ENCODE results near the gene ABO. TPM values are rescaled to one million over a fixed set of nuclear protein-coding genes. Genes with fewer than 3 reads are reported as not detected.
A peak's percentile ranks its signal among the peaks of the same experiment; 100 is the strongest.
"Not testable (repeated sequence)": the region's sequence is repeated elsewhere in the genome, so short reads cannot be mapped to it uniquely, and the experiment has no call there.

Gene ABO
- total and polyA plus RNA-seq, 7 donors, result 0.03 to 0.86 (median 0.51) TPM

GRCh38 chr9:133237035-133237731 lies 37.8 kb downstream of the ABO start:
- ATAC-seq (peak in 2 of 4 donors; percentile 19 to 50), DNase-seq (no peak)
- 17 to 19% (median 17%) methylated on average over 17 of the region's 17 CpGs for WGBS, 3 donors
- TF ChIP-seq, protein P1, sequence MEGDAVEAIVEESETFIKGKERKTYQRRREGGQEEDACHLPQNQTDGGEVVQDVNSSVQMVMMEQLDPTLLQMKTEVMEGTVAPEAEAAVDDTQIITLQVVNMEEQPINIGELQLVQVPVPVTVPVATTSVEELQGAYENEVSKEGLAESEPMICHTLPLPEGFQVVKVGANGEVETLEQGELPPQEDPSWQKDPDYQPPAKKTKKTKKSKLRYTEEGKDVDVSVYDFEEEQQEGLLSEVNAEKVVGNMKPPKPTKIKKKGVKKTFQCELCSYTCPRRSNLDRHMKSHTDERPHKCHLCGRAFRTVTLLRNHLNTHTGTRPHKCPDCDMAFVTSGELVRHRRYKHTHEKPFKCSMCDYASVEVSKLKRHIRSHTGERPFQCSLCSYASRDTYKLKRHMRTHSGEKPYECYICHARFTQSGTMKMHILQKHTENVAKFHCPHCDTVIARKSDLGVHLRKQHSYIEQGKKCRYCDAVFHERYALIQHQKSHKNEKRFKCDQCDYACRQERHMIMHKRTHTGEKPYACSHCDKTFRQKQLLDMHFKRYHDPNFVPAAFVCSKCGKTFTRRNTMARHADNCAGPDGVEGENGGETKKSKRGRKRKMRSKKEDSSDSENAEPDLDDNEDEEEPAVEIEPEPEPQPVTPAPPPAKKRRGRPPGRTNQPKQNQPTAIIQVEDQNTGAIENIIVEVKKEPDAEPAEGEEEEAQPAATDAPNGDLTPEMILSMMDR (IDR thresholded peaks at IDR 0.05), result no peak
- intact Hi-C loops (cut with DNase I), result no loop called here
- no peaks in the 10 kb centered on the region for H3K9me3 ChIP-seq
- H3K27ac ChIP-seq, result peak overlapping the region; percentile 65
- peaks cover 0 to 48% (median 10%) of the 10 kb centered on the region in 3 donors for H3K27me3 ChIP-seq (ENCODE audit: insufficient read depth in 3 of 3, low read length in 2 of 3)
- H3K4me3 ChIP-seq, result no peak overlapping the region
- H3K4me1 ChIP-seq, result no peaks in the 10 kb centered on the region
- no peaks in the 10 kb centered on the region for H3K36me3 ChIP-seq (ENCODE audit: insufficient read depth in 1 of 2, low read depth in 1 of 2)

- H3K4me1 ChIP-seq; H3K36me3 ChIP-seq (ENCODE audit: insufficient read depth in 1 of 2, low read depth in 1 of 2); H3K9me3 ChIP-seq; ATAC-seq; H3K4me3 ChIP-seq; DNase-seq; intact Hi-C loops (cut with DNase I): not testable (repeated sequence)
- Histone ChIP-seq H3K27ac (peak overlapping the region; percentile 65), H3K27me3 (ENCODE audit: insufficient read depth in 3 of 3, low read length in 2 of 3) (peaks cover 0 to 44% (median 10%) of the 10 kb centered on the region in 3 donors)
- 47 to 52% (median 50%) methylated on average over 19 of the region's 19 CpGs for WGBS, 3 donors
These were observed 38.5 kb downstream of the ABO start for GRCh38 chr9:133236291-133237034.

- Histone ChIP-seq H3K27ac (no peak overlapping the region), H3K4me1 (no peaks in the 10 kb centered on the region), H3K4me3 (no peak overlapping the region), H3K9me3 (no peaks in the 10 kb centered on the region), H3K27me3 (ENCODE audit: insufficient read depth in 3 of 3, low read length in 2 of 3) (peaks cover 0 to 39% (median 10%) of the 10 kb centered on the region in 3 donors), H3K36me3 (ENCODE audit: insufficient read depth in 1 of 2, low read depth in 1 of 2) (no peaks in the 10 kb centered on the region)
- TF ChIP-seq, protein P1 (IDR thresholded peaks at IDR 0.05), result no peak
- ATAC-seq (no peak), DNase-seq (no peak)
- intact Hi-C loops (cut with DNase I), result no loop called here
- WGBS, 3 donors, result 74 to 86% (median 78%) methylated on average over 9 to 11 of the region's 11 CpGs
These were observed 39.3 kb downstream of the ABO start for GRCh38 chr9:133235549-133236222.

- Histone ChIP-seq H3K4me3 (no peak overlapping the region), H3K4me1 (no peaks in the 10 kb centered on the region), H3K9me3 (no peaks in the 10 kb centered on the region), H3K36me3 (ENCODE audit: insufficient read depth in 1 of 2, low read depth in 1 of 2) (no peaks in the 10 kb centered on the region), H3K27ac (peak overlapping the region; percentile 36), H3K27me3 (ENCODE audit: insufficient read depth in 3 of 3, low read length in 2 of 3) (peaks cover 0 to 37% (median 10%) of the 10 kb centered on the region in 3 donors)
- 82 to 85% (median 83%) methylated on average over 30 to 31 of the region's 31 CpGs for WGBS, 3 donors
- TF ChIP-seq, protein P1 (IDR thresholded peaks at IDR 0.05), result no peak
- no peak for ATAC-seq
- intact Hi-C loops (cut with DNase I), result no loop called here
- DNase-seq, result no peak
These were observed 40.3 kb downstream of the ABO start for GRCh38 chr9:133234577-133235322.
